GM13977 (cell line): ENCODE data around the gene RASSF4.

ENCODE experiments used
- DNase-seq: peaks from one replicate; pipeline ENCODE4 v3.0.0; 2012; ENCODE audit warnings: low spot score
- CTCF ChIP-seq: IDR thresholded peaks from 2 replicates; pipeline ENCODE4 v1.5.1; 2012; ENCODE audit warnings: mild to moderate bottlenecking, control low read depth; ENCODE audit not compliant: insufficient read depth; ENCODE audit errors: extremely low read depth, missing control alignments
- in situ Hi-C: fragments of 300-500 bp; cut with MboI; formaldehyde crosslinking; loops from one replicate; pipeline ENCODE4 v1.12.0; 2022; ENCODE audit warnings: low sequenced_read_pairs, low pct_unique_long_range_greater_than_20kb, mixed read lengths, inconsistent platforms; ENCODE audit not compliant: unreplicated experiment

The RASSF4 gene

GRCh38 chr10:44927352-44927751, 32.2 kb upstream of the RASSF4 start:
- no peak for DNase-seq
- in situ Hi-C loops, result no loop called here
- no peak for TF ChIP-seq CTCF

- TF ChIP-seq CTCF, result no peak
- in situ Hi-C loops, result no loop called here
- DNase-seq, result no peak
Observed at GRCh38 chr10:44928462-44928861, 31.1 kb upstream of the RASSF4 start.

- in situ Hi-C loops, result no loop called here
- no peak for TF ChIP-seq CTCF
- DNase-seq, result no peak
Observed at GRCh38 chr10:44929356-44930255, 30.0 kb upstream of the RASSF4 start.

GRCh38 chr10:44930904-44931620, 28.5 kb upstream of the RASSF4 start:
- TF ChIP-seq CTCF, result no peak
- in situ Hi-C loops, result no loop called here
- DNase-seq, result no peak

GRCh38 chr10:44931621-44932516, 27.7 kb upstream of the RASSF4 start:
- DNase-seq, result peak; percentile 1
- in situ Hi-C loops, result no loop called here
- TF ChIP-seq CTCF, result no peak

- DNase-seq, result peak; percentile 83
- in situ Hi-C loops, result no loop called here
- peak; percentile 96 for TF ChIP-seq CTCF
Observed at GRCh38 chr10:44932517-44933450, 26.8 kb upstream of the RASSF4 start.
